Spinal cord (tissue), 10 donors: ENCODE data around the gene KRTAP12-3. TPM values are rescaled to one million over a fixed set of nuclear protein-coding genes. Genes with fewer than 3 reads are reported as not detected.
"Not testable (repeated sequence)": the region's sequence is repeated elsewhere in the genome, so short reads cannot be mapped to it uniquely, and the experiment has no call there.

Experiments
- DNase-seq, 6 donors: peaks; one replicate each; pipeline versions ENCODE4 v3.0.0 to v3.0.0-alpha.2; 2013 to 2015; ENCODE audit warnings: low spot score in 6 of 6, low read depth in 4 of 6
- H3K27ac ChIP-seq: one replicate; pipeline ENCODE4 v1.5.1; 2013; ENCODE audit warnings: low read depth, low read length, control low read depth
- H3K27me3 ChIP-seq: one replicate; pipeline ENCODE4 v1.6.1; 2013; ENCODE audit warnings: low read length; ENCODE audit not compliant: control insufficient read depth, insufficient read depth
- H3K36me3 ChIP-seq: one replicate; pipeline ENCODE4 v1.6.1; 2013; ENCODE audit warnings: low read length; ENCODE audit not compliant: control insufficient read depth, insufficient read depth
- H3K4me1 ChIP-seq: one replicate; pipeline ENCODE4 v1.6.1; 2013; ENCODE audit warnings: low read length; ENCODE audit not compliant: control insufficient read depth, insufficient read depth
- H3K4me3 ChIP-seq: one replicate; pipeline ENCODE4 v1.5.1; 2013; ENCODE audit warnings: low read depth, low read length, control low read depth
- H3K9me3 ChIP-seq: one replicate; pipeline ENCODE4 v1.6.1; 2013; ENCODE audit warnings: low read length; ENCODE audit not compliant: control insufficient read depth, insufficient read depth
- WGBS: methylation state at CpG from one replicate; pipeline ENCODE4 v1.1.5; 2013; ENCODE audit warnings: missing lambda C conversion rate; ENCODE audit not compliant: insufficient coverage; 5-methylcytosine and 5-hydroxymethylcytosine counted together
- polyA plus RNA-seq, 2 donors: library from polyadenylated mRNA; unstranded; fragments of 120-200 nt; gene quantifications; one replicate each; pipeline ENCODE4 v1.2.1, GENCODE V29; 2013; ENCODE audit not compliant: insufficient read length in 2 of 2
- total RNA-seq, 2 donors: library from RNA; depleted of rRNA in 1 of 2; stranded (reverse); fragments of 120-200 nt in 1 of 2; fragments of >200 nt in 1 of 2; gene quantifications; one replicate each; pipeline versions ENCODE4 v1.2.3 to v1.2.4, GENCODE V29; 2013 to 2014
- donor health status: healthy.

KRTAP12-3 gene
- total and polyA plus RNA-seq, 4 donors: not detected

DNA sequence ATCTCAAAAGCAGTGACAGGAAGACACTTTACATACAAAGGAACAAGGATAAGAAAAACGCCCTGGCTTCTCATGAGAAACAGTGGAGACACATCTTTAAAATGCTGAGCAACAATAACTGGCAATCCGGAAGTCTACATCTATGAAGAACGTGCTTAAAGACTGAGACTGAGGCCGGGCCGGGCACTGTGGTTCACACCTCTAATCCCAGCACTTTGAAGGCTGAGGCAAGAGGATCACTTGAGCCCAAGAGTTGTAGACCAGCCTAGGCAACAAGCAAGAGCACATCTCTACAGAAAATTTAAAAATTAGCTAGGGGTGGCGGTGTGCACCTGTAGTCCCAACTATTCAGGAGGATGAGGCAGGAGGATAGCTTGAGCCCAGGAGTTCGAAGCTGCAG is 26.3 kb downstream of the KRTAP12-3 start:
- H3K4me1 ChIP-seq: peaks cover 6% of the 10 kb centered on the region
- no peak overlapping the region for H3K4me3 ChIP-seq
- H3K27me3 ChIP-seq: no peaks in the 10 kb centered on the region
- no peaks in the 10 kb centered on the region for H3K36me3 ChIP-seq
- H3K27ac ChIP-seq: no peak overlapping the region
- WGBS: 69% methylated on average over 5 of the region's 7 CpGs
- DNase-seq: no peak
- no peaks in the 10 kb centered on the region for H3K9me3 ChIP-seq

DNA sequence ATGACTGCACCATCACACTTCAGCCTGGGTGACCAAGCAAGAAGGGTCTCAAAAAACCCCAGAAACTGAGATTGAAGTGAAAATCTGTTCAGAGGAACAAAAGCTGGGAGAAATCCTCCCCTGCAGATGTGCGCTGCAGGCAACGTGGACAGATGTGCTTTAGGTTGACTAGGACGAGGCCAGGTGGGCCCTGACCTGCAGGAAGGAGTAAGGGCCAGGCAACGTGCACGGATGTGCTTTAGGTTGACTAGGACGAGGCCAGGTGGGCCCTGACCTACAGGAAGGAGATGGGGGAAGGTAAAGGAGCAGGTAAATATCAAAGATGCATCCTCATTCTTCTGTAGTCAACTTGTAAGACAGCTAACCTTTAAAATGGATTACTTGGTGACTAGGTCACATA is 26.8 kb downstream of the KRTAP12-3 start:
- H3K4me3 ChIP-seq: no peak overlapping the region
- 68% methylated on average over 5 of the region's 6 CpGs for WGBS
- DNase-seq: no peak
- peaks cover 6% of the 10 kb centered on the region for H3K4me1 ChIP-seq
- no peaks in the 10 kb centered on the region for H3K9me3 ChIP-seq
- no peaks in the 10 kb centered on the region for H3K27me3 ChIP-seq
- no peaks in the 10 kb centered on the region for H3K36me3 ChIP-seq
- no peak overlapping the region for H3K27ac ChIP-seq

DNA sequence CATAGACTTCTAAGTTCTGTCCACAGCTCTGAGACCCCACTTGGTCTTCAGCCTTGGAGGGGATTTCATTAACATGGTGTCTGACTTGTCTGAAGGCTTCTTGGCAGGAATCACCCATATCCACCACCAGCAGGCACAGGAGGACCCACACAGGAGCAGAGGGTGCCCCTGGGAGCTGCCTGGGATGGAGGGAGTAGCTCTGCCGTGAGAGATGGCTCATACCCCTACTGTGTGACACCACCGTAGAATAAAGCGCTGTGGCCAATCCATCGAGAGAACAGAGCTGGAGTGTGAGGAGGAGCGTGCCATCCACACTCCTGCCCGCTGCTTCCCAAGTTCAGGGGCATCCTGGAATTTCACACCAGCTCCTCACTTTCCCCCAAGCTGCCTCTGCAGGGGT is 27.3 kb downstream of the KRTAP12-3 start:
- H3K9me3 ChIP-seq, H3K27me3 ChIP-seq, H3K4me1 ChIP-seq, H3K27ac ChIP-seq, H3K36me3 ChIP-seq, H3K4me3 ChIP-seq, DNase-seq: not testable (repeated sequence)
- 97% methylated on average over 4 of the region's 6 CpGs for WGBS

DNA sequence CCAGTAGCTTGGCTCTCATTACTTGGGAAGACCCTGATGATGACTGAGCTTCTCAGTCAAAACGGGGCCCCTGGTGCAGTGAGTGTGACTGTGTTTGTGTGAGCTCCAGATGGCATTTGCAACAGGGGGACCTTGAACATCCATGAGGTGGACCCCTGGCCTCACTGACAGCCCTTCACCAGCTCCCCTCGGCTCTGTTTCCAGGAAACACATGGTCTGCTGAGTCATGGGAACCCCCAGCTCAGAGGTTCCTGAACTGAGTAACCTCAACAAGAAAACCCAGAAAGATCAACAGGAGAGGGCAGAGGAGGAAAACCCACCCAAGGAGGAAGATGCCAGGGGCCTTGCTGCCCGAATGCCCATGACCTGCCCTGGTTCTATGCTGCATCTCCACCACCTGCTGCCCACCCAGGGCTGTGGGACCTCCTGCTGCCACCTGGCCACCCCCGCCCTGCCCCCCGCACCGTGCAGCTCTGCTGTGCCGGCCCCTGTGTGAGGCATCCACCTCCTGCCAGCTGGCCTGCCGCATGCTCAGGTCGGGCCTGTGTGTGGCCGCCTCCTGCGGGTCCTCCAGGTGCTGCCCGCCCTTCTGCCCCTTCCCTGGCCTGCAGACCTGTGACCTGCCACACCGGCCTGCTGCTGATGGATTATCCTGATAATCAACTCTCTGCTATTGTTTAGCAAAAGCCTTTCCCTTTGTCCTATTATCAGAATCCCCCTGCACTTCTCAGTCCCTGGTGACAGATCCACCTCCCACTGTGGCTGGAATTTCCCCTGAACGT is 28.5 kb downstream of the KRTAP12-3 start:
- no peak overlapping the region for H3K4me3 ChIP-seq
- H3K4me1 ChIP-seq: peaks cover 6% of the 10 kb centered on the region
- 32% methylated on average over 11 of the region's 14 CpGs for WGBS
- H3K27me3 ChIP-seq: no peaks in the 10 kb centered on the region
- H3K36me3 ChIP-seq: no peaks in the 10 kb centered on the region
- no peak overlapping the region for H3K27ac ChIP-seq
- H3K9me3 ChIP-seq: no peaks in the 10 kb centered on the region
- DNase-seq: no peak

DNA sequence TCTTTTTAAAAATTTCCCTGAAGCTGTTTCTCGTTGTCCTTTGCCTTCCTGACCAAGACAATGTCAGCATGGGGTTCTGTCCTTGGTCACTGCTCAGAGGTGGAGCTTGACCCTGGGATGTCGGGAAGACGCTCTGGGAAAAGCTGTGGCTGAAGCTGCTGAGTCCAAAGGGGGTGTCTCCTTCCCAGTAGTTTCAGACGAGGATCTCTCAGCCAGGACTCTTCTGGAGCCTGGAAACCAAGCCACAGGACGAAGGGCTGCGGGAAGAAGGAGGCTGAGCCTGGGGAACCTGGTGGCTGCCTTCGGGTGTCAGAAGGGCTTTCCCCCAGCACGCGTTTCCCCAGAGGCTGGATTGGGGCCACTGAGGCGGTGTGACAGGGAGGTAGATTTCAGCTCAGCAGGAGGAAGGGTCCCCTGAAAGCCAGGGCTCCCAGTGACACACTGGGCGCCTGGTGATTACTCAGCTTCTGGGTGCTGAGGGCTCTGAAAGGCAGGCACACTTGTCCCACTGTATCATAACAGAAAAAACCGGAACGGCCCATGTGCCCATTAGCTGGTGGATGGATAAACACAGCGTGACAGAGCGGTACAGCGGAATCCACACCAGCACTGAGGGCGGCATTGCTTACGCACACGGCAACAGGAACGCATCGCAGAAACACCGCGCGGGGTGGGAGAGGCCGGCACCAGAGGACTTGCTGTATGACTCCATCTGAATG is 29.3 kb downstream of the KRTAP12-3 start:
- no peak for DNase-seq

DNA sequence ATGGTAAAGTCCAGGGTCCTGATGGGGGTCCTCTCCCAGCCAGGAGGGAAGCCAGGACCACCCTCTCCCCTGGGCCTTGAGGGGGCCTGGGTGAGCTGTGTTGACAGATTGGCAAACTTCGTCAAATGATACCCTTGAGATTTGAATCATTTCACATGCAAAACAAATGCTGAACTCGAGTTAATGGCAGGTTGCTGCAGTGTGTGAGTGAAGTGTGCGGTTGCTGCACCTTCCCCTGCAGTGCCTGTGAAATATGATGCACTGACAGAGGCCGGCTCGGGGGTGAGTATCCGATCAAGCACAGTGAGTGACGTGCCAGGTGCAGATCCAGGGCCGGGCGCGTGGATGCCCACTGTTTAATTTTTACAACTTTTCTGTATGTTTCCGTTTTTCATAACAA is 29.9 kb downstream of the KRTAP12-3 start:
- H3K27me3 ChIP-seq: no peaks in the 10 kb centered on the region
- peaks cover under 1% of the 10 kb centered on the region for H3K9me3 ChIP-seq
- no peak for DNase-seq
- H3K4me1 ChIP-seq: peaks cover 6% of the 10 kb centered on the region
- H3K36me3 ChIP-seq: no peaks in the 10 kb centered on the region
- no peak overlapping the region for H3K4me3 ChIP-seq
- H3K27ac ChIP-seq: no peak overlapping the region
- WGBS: 42% methylated on average over 6 of the region's 11 CpGs

More for the DNA sequence above, 29.3 kb downstream of the KRTAP12-3 start:
- whole genome bisulfite sequencing: 63% methylated on average over 24 of the region's 25 CpGs
- Histone ChIP-seq H3K4me1 (peaks cover 6% of the 10 kb centered on the region), H3K36me3 (no peaks in the 10 kb centered on the region), H3K9me3 (no peaks in the 10 kb centered on the region), H3K4me3 (no peak overlapping the region), H3K27ac (no peak overlapping the region), H3K27me3 (no peaks in the 10 kb centered on the region)

DNA sequence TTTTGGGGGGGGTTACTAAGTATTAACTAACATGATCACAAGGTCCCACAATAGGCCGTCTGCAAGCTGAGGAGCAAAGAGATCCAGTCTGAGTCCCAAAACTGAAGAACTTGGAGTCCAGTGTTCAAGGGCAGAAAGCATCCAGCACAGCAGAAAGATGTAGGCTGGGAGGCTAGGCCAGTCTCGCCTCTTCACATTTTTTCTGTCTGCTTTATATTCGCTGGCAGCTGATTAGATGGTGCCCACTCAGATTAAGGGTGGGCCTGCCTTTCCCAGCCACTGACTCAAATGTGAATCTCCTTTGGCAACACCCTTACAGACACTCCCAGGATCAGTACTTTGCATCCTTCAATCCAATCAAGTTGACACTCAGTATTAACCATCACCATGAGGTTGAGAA is 32.0 kb downstream of the KRTAP12-3 start:
- not testable (repeated sequence) for H3K27me3 ChIP-seq, DNase-seq, H3K27ac ChIP-seq, H3K4me3 ChIP-seq, H3K4me1 ChIP-seq, H3K9me3 ChIP-seq, H3K36me3 ChIP-seq
- 81% methylated on average over 3 of the region's 3 CpGs for WGBS

DNA sequence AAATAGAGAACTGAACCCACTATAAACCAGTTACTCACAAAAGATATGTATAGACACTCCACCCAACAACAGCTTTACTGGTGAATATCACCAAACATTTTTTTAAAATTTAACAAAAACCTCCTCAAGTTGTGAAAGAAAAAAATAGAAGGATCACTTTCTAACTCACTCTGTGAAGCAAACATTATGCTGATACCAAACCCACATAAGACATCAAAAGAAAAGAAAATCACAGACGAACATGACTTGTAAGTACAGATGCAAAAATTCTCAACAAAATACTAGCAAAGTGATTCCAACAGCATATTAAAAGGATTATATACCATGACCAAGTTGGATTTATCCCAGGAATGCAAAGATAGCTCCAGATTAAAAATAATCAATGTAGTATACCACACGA is 34.0 kb downstream of the KRTAP12-3 start:
- Histone ChIP-seq H3K9me3 (peaks cover 2% of the 10 kb centered on the region), H3K27me3 (no peaks in the 10 kb centered on the region), H3K4me1 (peaks cover 5% of the 10 kb centered on the region), H3K36me3 (no peaks in the 10 kb centered on the region), H3K27ac (no peak overlapping the region), H3K4me3 (no peak overlapping the region)
- no CpG with 5 or more reads among the region's 2 CpGs for WGBS
- no peak for DNase-seq

DNA sequence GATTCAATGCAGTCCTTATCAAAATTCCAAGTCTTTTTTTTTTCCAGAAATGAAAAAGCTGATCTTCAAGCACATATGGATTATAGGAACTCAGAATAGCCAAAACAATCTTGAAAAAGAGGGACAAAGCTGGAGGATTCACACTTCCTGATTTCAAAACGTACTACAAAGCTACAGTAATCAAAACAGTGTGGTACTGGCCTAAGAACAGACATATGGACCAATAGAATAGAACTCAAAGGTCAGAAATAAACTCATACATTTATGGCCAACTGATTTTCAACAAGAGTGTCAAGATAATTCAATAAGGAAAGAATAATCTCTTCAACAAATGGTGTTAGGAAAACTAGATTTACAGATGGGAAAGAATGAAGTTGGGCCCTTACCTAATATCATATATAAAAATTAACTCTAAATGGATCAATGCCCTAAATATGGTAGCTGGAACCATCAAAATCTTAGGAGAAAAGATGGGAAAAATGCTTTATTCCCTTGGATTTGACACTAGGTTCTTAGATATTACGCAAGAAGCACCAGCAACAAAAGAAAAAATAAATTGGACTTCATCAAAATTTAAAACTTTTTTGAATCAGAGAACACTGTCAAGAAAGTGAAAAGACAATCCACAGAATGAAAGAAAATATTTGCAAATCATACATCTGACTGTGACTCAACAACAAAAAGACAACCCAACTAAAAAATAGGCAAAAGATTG is 35.2 kb downstream of the KRTAP12-3 start:
- H3K27me3 ChIP-seq: peaks cover 5% of the 10 kb centered on the region
- H3K27ac ChIP-seq: no peak overlapping the region
- H3K36me3 ChIP-seq: no peaks in the 10 kb centered on the region
- H3K9me3 ChIP-seq: peaks cover 2% of the 10 kb centered on the region
- H3K4me3 ChIP-seq: no peak overlapping the region
- H3K4me1 ChIP-seq: peaks cover 5% of the 10 kb centered on the region
- no peak for DNase-seq
- WGBS: no CpG with 5 or more reads among the region's 2 CpGs
